GM18868 (cell line): ENCODE results near the gene TBC1D20.

ENCODE experiments used
- ATAC-seq: cut with Tn5 transposase; IDR thresholded peaks from one replicate; pipeline ENCODE4 v1.9.1; 2021; ENCODE audit warnings: mild to moderate bottlenecking, moderate library complexity; ENCODE audit not compliant: unreplicated experiment

The TBC1D20 gene

DNA sequence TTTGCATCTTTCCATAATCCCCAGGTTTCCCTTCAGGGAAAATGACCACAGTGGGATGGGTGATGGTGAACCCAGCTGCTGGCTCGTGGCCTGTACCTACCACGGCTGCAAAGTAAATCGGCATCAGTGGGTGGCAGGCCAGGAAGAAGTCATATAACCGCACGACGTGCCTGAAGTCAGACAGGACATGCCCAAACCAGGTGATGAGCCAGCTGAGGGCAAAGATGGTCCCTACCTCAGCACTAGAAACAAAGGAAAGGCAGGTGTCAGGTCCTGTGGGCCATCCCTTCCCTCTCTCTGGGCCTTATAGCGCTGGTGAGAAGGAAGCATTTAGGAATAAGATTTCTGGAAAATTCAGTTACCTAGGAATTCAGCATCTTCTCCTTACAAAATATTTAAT lies 22.2 kb downstream of the TBC1D20 start:
- ATAC-seq: no peak

DNA sequence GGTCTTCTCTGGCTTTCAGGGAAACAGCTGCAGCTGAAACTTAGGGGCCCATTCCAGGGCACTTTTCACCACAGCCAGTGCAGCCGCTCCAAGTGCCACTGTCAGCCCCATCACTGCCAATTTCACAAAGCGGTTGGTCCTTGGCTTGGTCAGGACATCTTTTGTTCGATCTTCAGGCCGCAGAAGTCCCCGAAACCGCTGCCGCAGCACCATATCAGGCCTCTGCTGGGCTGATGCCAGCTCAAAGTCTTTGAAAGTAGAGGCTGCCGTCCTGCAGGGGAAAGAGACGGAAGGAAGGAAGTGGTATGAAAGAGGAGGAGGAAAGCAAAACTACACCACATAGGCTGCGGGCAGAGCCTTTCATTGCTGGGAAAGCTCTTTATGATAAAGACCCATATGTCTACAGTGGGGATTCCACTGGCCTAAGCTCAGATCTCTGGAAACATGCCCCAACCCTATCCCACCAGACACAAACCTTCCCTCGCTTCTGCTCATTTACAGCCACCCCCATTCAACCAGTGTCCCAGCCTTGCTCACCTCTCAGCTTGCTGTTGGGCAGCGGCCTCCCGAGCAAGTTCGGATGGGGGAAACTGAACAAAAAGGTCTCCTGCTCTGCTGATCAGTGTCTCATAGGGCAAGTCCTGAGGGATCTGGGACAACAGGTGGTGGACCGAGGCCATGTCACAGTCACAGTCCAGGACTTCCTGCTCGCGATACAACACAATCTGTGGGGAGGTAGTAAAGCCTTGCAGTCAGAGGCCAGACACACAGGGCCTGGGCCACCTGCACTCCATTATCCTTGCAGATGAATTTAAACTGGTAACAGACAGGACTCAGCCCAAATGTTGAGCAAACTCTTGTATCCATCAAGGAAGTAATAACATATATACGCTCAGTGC lies 23.5 kb downstream of the TBC1D20 start:
- ATAC-seq: no peak

GRCh38 chr20:437787-438486 lies 24.4 kb downstream of the TBC1D20 start:
- ATAC-seq: no peak

GRCh38 chr20:436476-436875 lies 25.9 kb downstream of the TBC1D20 start:
- ATAC-seq: no peak

- no peak for ATAC-seq
Observed at GRCh38 chr20:435558-435957, 26.8 kb downstream of the TBC1D20 start.

GRCh38 chr20:434661-435419 lies 27.5 kb downstream of the TBC1D20 start:
- no peak for ATAC-seq

DNA sequence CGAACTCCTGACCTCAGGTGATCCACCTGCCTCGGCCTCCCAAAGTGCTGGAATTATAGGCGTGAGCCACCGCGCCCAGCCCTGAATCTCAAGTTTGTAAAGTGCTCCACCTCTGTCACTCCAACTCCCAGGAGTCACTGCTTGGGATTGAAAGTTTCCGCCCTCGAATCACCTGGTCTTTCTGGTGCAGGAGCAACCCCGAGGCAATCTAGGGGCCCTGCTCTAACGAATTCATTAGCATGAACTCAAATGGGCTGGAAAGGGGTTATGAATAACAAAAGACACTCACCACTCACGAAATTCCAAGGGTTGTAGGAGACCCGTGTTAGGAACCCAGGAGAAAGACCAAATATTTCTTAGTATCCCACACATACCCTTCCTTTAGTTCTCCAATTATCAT lies 28.1 kb downstream of the TBC1D20 start:
- no peak for ATAC-seq

GRCh38 chr20:433300-433975 lies 28.9 kb downstream of the TBC1D20 start:
- peak; percentile 76 for ATAC-seq

DNA sequence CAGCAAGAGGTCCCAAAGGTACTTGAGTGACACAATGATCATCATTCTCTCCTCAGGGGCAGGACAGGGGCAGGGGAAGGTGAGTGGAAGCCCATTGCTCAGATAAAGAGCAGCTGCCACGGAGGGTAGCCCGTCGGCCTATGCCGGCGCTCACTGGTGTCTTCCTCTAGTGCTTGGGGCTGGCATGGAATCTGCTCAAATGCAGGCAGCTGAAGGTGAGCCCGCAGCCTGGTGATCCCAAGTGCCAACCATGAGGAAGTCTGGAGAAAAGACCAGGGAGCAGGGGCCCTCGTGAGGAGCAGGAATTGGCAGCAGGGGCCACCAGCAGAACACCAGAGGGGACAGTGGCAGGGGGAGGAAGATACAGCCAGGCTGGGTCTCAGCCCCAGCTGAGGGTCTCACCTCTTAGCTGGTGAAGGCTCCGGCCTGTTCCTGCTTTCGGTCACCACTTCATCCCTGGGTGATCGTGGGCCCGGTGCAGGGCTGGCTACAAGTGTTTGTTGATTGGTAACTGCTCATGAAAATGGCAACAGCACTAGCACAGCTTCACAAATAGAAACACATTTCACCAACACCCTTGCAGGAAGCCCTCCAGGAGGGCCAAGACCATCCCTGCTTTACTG lies 29.5 kb downstream of the TBC1D20 start:
- ATAC-seq: no peak

GRCh38 chr20:432208-432607 lies 30.1 kb downstream of the TBC1D20 start:
- no peak for ATAC-seq

- no peak for ATAC-seq
Observed at GRCh38 chr20:431012-431904, 31.1 kb downstream of the TBC1D20 start.

- ATAC-seq: no peak
Observed at GRCh38 chr20:430091-430999, 32.0 kb downstream of the TBC1D20 start.

DNA sequence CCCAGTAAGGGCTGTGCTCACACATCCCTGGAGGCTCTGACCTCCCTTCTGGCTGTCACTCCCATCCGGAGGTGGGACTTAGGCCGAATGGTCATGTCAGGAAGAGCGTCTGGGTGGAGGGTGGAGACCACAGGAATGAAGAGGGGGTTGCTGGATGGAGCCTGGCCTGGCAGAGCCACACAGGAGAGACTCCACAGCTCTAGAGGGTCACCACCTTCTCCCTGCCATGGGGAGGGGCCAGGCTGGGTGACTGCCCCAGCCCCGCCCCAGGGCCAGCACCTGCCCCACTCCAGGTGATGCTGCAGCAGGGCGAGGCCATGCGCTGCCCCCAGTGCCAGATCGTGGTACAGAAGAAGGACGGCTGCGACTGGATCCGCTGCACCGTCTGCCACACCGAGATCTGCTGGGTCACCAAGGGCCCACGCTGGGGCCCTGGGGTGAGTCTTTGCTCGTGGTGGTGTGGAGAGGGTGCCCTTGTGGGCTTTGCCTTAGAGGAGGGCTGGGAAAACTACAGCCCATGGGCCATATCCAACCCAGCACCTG lies 33.6 kb downstream of the TBC1D20 start:
- no peak for ATAC-seq

GRCh38 chr20:427849-428657 lies 34.3 kb downstream of the TBC1D20 start:
- ATAC-seq: no peak

DNA sequence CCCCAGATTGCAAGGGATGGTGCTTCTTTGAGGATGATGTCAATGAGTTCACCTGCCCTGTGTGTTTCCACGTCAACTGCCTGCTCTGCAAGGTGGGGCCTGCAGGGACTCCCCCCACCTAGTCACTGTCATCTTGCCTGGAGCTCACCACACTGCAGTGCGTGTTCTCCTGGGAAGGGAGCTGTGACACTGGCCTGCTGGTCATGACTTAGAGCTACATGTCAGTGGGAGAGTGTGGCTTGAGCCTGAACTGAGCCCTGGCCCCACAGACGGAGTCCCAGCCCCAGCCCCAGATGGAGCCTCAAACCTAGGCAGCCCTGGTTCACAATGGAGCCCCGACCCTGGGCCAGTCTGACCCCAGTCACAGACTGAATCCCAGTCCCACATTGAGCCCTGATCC lies 34.9 kb downstream of the TBC1D20 start:
- ATAC-seq: no peak

DNA sequence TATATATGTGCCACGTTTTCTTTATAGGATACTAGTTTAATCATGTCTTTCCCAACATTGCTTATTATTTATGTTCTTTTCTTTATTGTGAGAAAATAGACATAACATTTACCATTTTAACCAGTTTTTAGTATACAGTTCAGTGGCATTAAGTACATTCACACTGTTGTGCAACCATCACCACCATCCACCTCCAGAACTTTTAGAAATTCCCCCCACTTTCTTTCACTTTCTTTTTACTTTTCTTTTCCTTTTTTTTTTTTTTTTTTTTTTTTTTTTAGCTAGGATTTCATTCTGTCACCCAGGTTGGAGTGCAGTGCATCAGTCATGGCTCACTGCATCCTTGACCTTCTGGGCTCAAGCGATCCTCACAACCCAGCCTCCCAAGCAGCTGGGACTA lies 35.8 kb downstream of the TBC1D20 start:
- ATAC-seq: no peak

- no peak for ATAC-seq
Observed at GRCh38 chr20:421685-422250, 40.6 kb downstream of the TBC1D20 start.
